Peyer's patch (tissue), 4 donors: ENCODE data around the gene SPAG16.
"Not testable (repeated sequence)": the region's sequence is repeated elsewhere in the genome, so short reads cannot be mapped to it uniquely, and the experiment has no call there.

ENCODE experiments used
- POLR2A ChIP-seq, 2 donors: fragments of 450-650 bp; IDR thresholded peaks; one replicate each; pipeline ENCODE4 v1.5.1; 2017; ENCODE audit warnings: antibody characterized with exemption in 2 of 2, mild to moderate bottlenecking in 2 of 2, moderate library complexity in 2 of 2
- TF ChIP-seq, protein P1 (sequence below), 6 experiments: fragments of 450-650 bp in 4 of 6; fragments of 200-600 bp in 2 of 6; sonication (generic) in 1 of 6; IDR thresholded peaks; one replicate each; pipeline ENCODE4 v1.5.1; 2017 to 2019; ENCODE audit warnings: antibody characterized with exemption in 6 of 6, mild to moderate bottlenecking in 3 of 6, moderate library complexity in 1 of 6

DNA sequence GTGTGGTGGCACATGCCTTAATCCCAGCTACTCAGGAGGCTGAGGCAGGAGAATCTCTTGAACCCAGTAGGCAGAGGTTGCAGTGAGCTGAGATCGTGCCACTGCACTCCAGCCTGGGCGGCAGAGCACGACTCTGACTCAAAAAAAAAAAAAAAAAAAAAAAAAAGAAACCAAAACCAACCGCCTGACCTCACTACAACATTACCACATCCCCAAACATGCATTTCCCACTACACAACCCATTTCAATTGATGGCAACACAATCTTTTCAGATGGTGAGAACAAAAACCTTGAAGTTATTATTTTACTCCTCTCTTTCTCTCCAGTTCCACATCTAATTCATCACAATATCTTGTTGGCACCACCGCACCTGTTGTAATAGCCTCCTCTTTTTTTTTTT is 778.0 kb downstream of the SPAG16 start:
- TF ChIP-seq POLR2A (IDR thresholded peaks at IDR 0.05) = not testable (repeated sequence)
- TF ChIP-seq, protein P1, sequence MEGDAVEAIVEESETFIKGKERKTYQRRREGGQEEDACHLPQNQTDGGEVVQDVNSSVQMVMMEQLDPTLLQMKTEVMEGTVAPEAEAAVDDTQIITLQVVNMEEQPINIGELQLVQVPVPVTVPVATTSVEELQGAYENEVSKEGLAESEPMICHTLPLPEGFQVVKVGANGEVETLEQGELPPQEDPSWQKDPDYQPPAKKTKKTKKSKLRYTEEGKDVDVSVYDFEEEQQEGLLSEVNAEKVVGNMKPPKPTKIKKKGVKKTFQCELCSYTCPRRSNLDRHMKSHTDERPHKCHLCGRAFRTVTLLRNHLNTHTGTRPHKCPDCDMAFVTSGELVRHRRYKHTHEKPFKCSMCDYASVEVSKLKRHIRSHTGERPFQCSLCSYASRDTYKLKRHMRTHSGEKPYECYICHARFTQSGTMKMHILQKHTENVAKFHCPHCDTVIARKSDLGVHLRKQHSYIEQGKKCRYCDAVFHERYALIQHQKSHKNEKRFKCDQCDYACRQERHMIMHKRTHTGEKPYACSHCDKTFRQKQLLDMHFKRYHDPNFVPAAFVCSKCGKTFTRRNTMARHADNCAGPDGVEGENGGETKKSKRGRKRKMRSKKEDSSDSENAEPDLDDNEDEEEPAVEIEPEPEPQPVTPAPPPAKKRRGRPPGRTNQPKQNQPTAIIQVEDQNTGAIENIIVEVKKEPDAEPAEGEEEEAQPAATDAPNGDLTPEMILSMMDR (IDR thresholded peaks at IDR 0.05) = not testable (repeated sequence)
